DMS53 (cell line): ENCODE data around the gene PKD1.

Experiments
- DNase-seq: peaks from one replicate; lab custom pipeline; 2025; lab: John Stamatoyannopoulos, UW

The PKD1 gene

GRCh38 chr16:2135770-2136490, at the start of gene PKD1:
Gene PKD1, minus strand, starts transcription at chr16:2135898. Its CDS starts 209 bp downstream, at chr16:2135689.
- DNase-seq, result peak; percentile 89

GRCh38 chr16:2184962-2185361, 49.3 kb upstream of the PKD1 start:
- DNase-seq, result no peak

GRCh38 chr16:2184346-2184745, 48.6 kb upstream of the PKD1 start:
- DNase-seq, result no peak

- no peak for DNase-seq
These were observed 48.0 kb upstream of the PKD1 start for GRCh38 chr16:2183671-2184070.

- no peak for DNase-seq
These were observed 46.3 kb upstream of the PKD1 start for GRCh38 chr16:2181952-2182351.

GRCh38 chr16:2180962-2181923, 45.5 kb upstream of the PKD1 start:
- DNase-seq, result no peak

GRCh38 chr16:2180461-2180860, 44.8 kb upstream of the PKD1 start:
- no peak for DNase-seq

GRCh38 chr16:2179576-2179975, 43.9 kb upstream of the PKD1 start:
- no peak for DNase-seq

GRCh38 chr16:2179107-2179501, 43.4 kb upstream of the PKD1 start:
- DNase-seq, result no peak

- DNase-seq, result peak; percentile 14
These were observed 42.8 kb upstream of the PKD1 start for GRCh38 chr16:2178321-2179106.

- DNase-seq, result no peak
These were observed 41.9 kb upstream of the PKD1 start for GRCh38 chr16:2177561-2177960.

GRCh38 chr16:2177101-2177500, 41.4 kb upstream of the PKD1 start:
- DNase-seq, result no peak

- DNase-seq, result no peak
These were observed 40.3 kb upstream of the PKD1 start for GRCh38 chr16:2176047-2176446.

- no peak for DNase-seq
These were observed 39.8 kb upstream of the PKD1 start for GRCh38 chr16:2175454-2175853.

GRCh38 chr16:2174396-2175131, 38.9 kb upstream of the PKD1 start:
- no peak for DNase-seq

GRCh38 chr16:2173916-2174315, 38.2 kb upstream of the PKD1 start:
- DNase-seq, result no peak

GRCh38 chr16:2173366-2173765, 37.7 kb upstream of the PKD1 start:
- DNase-seq, result no peak

GRCh38 chr16:2172688-2173335, 37.1 kb upstream of the PKD1 start:
- no peak for DNase-seq

- no peak for DNase-seq
These were observed 36.0 kb upstream of the PKD1 start for GRCh38 chr16:2171601-2172178.

GRCh38 chr16:2170587-2171435, 35.1 kb upstream of the PKD1 start:
- DNase-seq, result no peak
